Thyroid gland (tissue), 4 donors: ENCODE results near the gene TPBGL. TPM values are rescaled to one million over a fixed set of nuclear protein-coding genes. Genes with fewer than 3 reads are reported as not detected.

Source experiments
- DNase-seq, 2 donors: peaks; one replicate each; pipeline ENCODE4 v3.0.0-alpha.2; 2019
- H3K27ac ChIP-seq, 3 donors: fragments of 200-600 bp; sonication (generic); 1 replicate in 2 of 3; 2 replicates in 1 of 3; pipeline ENCODE4 v1.5.1; 2016 to 2019; ENCODE audit warnings: mild to moderate bottlenecking in 1 of 3, moderate library complexity in 1 of 3
- H3K27me3 ChIP-seq: fragments of 200-600 bp; sonication (generic); one replicate; pipeline ENCODE4 v1.5.1; 2019
- H3K36me3 ChIP-seq, 2 donors: fragments of 200-600 bp; sonication (generic); one replicate each; pipeline ENCODE4 v1.5.1; 2016 to 2019
- H3K4me1 ChIP-seq, 2 donors: fragments of 200-600 bp; sonication (generic); one replicate each; pipeline ENCODE4 v1.5.1; 2017 to 2019
- H3K4me3 ChIP-seq, 3 donors: fragments of 200-600 bp; sonication (generic); replicated peaks in 1 of 3; 1 replicate in 2 of 3; 2 replicates in 1 of 3; pipeline ENCODE4 v1.5.1; 2016; ENCODE audit warnings: mild to moderate bottlenecking in 1 of 3
- H3K9me3 ChIP-seq: fragments of 200-600 bp; sonication (generic); one replicate; pipeline ENCODE4 v1.5.1; 2017
- CTCF ChIP-seq, 6 experiments: fragments of 200-600 bp in 3 of 6; fragments of 450-650 bp in 3 of 6; sonication (generic) in 3 of 6; IDR thresholded peaks; one replicate each; pipeline ENCODE4 v1.5.1; 2016 to 2019; ENCODE audit warnings: antibody characterized with exemption in 6 of 6, mild to moderate bottlenecking in 2 of 6, inconsistent platforms in 1 of 6, moderate library complexity in 1 of 6
- POLR2A ChIP-seq, 2 donors: fragments of 450-650 bp; IDR thresholded peaks; one replicate each; pipeline ENCODE4 v1.6.1; 2017; ENCODE audit warnings: antibody characterized with exemption in 2 of 2, mild to moderate bottlenecking in 2 of 2, moderate library complexity in 1 of 2
- WGBS, 2 donors: methylation state at CpG; one replicate each; pipeline ENCODE4 v1.1.5; 2017; 5-methylcytosine and 5-hydroxymethylcytosine counted together
- intact Hi-C: fragments of 100-400 bp; cut with DNase I; formaldehyde crosslinking; loops from one replicate; pipeline ENCODE4 v1.15.1; 2023
- total RNA-seq, 4 donors: library from RNA; depleted of rRNA; stranded (reverse); fragments of >200 nt; gene quantifications; one replicate each; pipeline ENCODE4 v1.2.3, GENCODE V29; 2016

TPBGL gene
- total RNA-seq, 4 donors from 2014 or later = 0.67 to 0.89 (median 0.79) TPM; not detected in 1

- Histone ChIP-seq H3K4me3 (no peak overlapping the region), H3K36me3 (no peaks in the 10 kb centered on the region), H3K9me3 (no peaks in the 10 kb centered on the region), H3K27me3 (no peaks in the 10 kb centered on the region), H3K27ac (no peak overlapping the region), H3K4me1 (peaks cover 0 to 4% of the 10 kb centered on the region in 2 donors)
- intact Hi-C loops = no loop called here
- no peak for DNase-seq
- 84 to 87% methylated on average over 8 to 12 of the region's 13 CpGs for WGBS, 2 donors
- TF ChIP-seq CTCF (IDR thresholded peaks at IDR 0.05) (no peak), POLR2A (IDR thresholded peaks at IDR 0.05) (no peak)
Observed at GRCh38 chr11:75203138-75203537, 37.4 kb upstream of the TPBGL start.

- no peaks in the 10 kb centered on the region for H3K9me3 ChIP-seq
- no peaks in the 10 kb centered on the region for H3K27me3 ChIP-seq
- no peaks in the 10 kb centered on the region for H3K36me3 ChIP-seq
- H3K4me3 ChIP-seq = no peak overlapping the region
- DNase-seq = no peak
- WGBS, 2 donors = 92 to 96% methylated on average over 2 of the region's 2 CpGs
- no peak for TF ChIP-seq CTCF (IDR thresholded peaks at IDR 0.05)
- TF ChIP-seq POLR2A (IDR thresholded peaks at IDR 0.05) = no peak
- H3K27ac ChIP-seq = no peak overlapping the region
- intact Hi-C loops = loop anchor here (2.0 kb wide), 1 partner anchor 59 kb away; no protein-coding TSS in a partner anchor
- peaks cover 0 to 4% of the 10 kb centered on the region in 2 donors for H3K4me1 ChIP-seq
Observed at GRCh38 chr11:75203641-75204011, 36.9 kb upstream of the TPBGL start.

GRCh38 chr11:75204012-75204674 is 36.4 kb upstream of the TPBGL start:
- Histone ChIP-seq H3K27ac (no peak overlapping the region), H3K27me3 (no peaks in the 10 kb centered on the region), H3K36me3 (no peaks in the 10 kb centered on the region), H3K9me3 (no peaks in the 10 kb centered on the region), H3K4me1 (peaks cover 0 to 4% of the 10 kb centered on the region in 2 donors), H3K4me3 (no peak overlapping the region)
- intact Hi-C loops = loop anchor here (2.0 kb wide), 1 partner anchor 59 kb away; no protein-coding TSS in a partner anchor
- no peak for DNase-seq
- 85 to 88% methylated on average over 10 of the region's 10 CpGs for WGBS, 2 donors
- TF ChIP-seq POLR2A (IDR thresholded peaks at IDR 0.05) = no peak
- TF ChIP-seq CTCF (IDR thresholded peaks at IDR 0.05) = no peak

GRCh38 chr11:75204685-75205563 is 35.6 kb upstream of the TPBGL start:
- Histone ChIP-seq H3K27ac (no peak overlapping the region), H3K27me3 (no peaks in the 10 kb centered on the region)
- intact Hi-C loops = loop anchor here (2.0 kb wide), 1 partner anchor 60 kb away; no protein-coding TSS in a partner anchor

More at GRCh38 chr11:75204685-75205563, 35.6 kb upstream of the TPBGL start:
- H3K4me1 ChIP-seq = peaks cover 0 to 3% of the 10 kb centered on the region in 2 donors
- H3K9me3 ChIP-seq = no peaks in the 10 kb centered on the region
- DNase-seq = peak; percentile 91 to 94
- WGBS, 2 donors = 21 to 38% methylated on average over 6 to 7 of the region's 9 CpGs
- H3K4me3 ChIP-seq = no peak overlapping the region
- H3K36me3 ChIP-seq = no peaks in the 10 kb centered on the region
- TF ChIP-seq POLR2A (IDR thresholded peaks at IDR 0.05) = no peak
- TF ChIP-seq CTCF (IDR thresholded peaks at IDR 0.05) = peak; percentile 79 to 89 (median 84)
